ENCODE measurements around the gene SRC. TPM values are rescaled to one million over a fixed set of nuclear protein-coding genes. Genes with fewer than 3 reads are reported as not detected.
"Not testable (repeated sequence)": the region's sequence is repeated elsewhere in the genome, so short reads cannot be mapped to it uniquely, and the experiment has no call there.

The SRC gene
- polyA plus RNA-seq, 1 donor = 16.6 TPM

- no peak for DNase-seq (ENCODE audit: low read depth)
Observed at GRCh38 chr20:37336369-37337207, 9.4 kb upstream of the SRC start.

GRCh38 chr20:37337208-37337991, 8.5 kb upstream of the SRC start:
- DNase-seq (ENCODE audit: low read depth) = no peak

GRCh38 chr20:37338380-37338779, 7.6 kb upstream of the SRC start:
- not testable (repeated sequence) for DNase-seq (ENCODE audit: low read depth)

DNA sequence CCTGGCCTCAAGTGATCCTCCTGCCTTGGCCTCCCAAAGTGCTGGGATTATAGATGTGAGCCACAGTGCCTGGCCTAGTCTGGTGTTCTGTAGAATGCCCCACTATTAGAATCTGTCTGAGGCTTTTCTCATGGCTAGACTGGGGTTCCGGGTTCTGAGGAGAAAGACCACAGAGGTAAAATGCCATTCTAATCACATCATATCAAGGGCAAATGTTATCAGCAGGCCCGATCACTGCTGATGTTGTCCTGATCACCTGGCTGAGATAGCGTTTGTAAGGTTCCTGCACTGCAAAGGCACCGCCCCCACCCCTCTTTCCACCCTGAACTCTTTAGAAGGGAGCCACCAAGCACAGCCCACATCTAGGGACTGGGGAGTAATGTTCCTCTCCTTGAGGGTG, 6.7 kb upstream of the SRC start:
- DNase-seq (ENCODE audit: low read depth) = no peak

DNA sequence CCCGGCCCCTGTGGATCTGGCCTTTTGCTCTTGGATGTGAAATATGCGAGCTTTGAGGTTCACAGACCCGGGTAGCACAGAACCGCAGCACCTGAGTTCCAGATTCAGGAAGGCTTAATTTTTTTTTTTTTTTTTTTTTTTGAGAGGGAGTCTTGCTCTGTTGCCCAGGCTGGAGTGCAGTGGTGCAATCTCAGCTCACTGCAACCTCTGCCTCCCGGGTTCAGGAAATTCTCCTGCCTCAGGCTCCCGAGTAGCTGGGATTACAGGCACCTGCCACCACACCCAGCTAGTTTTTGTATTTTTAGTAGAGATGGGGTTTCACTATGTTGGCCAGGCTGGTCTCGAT, 6.2 kb upstream of the SRC start:
- not testable (repeated sequence) for DNase-seq (ENCODE audit: low read depth)

DNA sequence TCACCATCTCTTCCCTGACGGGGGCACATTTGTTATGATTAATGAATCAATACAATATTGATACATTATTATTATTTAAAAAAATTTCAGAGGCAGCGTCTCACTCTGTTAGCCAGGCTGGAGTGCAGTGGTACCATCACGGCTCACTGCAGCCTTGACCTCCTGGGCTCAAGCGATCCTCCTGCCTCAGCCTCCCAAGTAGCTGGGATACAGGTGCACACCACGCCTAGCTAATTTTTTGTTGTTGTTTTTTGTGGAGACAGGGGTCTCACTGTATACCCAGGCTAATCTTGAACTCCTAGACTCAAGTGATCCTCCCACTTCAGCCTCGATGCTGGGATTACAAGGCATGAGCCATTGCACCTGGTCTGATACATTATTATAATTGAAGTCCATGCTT, 4.9 kb upstream of the SRC start:
- DNase-seq (ENCODE audit: low read depth) = no peak

- no peak for DNase-seq (ENCODE audit: low read depth)
Observed at GRCh38 chr20:37341632-37342031, 4.3 kb upstream of the SRC start.

DNA sequence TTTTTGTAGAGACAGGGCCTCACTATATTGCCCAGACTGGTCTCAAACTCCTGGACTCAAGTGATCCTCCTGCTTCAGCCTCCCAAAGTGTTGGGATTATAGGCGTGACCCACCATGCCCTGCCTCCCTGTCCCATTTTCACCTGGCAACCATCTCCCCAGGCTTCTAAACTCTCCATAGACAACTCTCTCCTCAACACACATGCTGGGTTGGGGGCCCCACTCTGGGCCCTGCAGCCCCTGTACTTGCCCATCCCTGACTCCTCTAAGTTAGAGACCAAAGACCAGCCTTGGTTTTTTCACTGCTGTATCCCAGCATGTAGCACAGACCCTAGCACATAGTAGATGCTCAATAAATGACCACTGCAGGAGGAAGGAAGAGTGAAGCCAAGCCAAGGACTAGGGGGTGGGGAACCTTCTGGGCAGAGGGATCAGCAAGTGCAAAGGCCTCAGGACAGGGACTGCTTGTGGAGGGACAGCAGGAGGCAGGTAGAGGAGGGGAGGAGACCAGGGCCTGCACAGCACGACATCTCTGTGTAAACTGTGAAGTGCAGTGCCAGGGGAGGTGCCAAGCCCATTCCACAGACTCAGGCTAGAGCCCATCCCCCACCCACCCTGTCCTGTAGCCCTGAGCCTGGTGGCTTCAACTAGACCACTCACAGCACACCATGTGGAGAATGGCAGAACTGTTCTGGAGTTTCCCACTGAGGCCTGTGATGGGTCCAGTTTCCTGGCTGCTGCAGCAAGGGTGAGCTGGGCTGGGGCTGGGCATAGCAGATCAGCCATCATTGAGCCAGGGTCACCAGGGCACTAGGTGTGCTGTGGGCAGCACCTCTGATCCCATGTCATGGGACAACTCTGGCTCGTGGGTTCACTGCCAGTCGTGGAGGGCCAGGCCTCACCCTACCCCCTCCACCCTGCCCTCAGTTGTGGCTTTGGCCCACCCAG, 3.4 kb upstream of the SRC start:
- no peak for DNase-seq (ENCODE audit: low read depth)

GRCh38 chr20:37343212-37343993, 2.5 kb upstream of the SRC start:
- no peak for DNase-seq (ENCODE audit: low read depth)

GRCh38 chr20:37343994-37344355, 2.0 kb upstream of the SRC start:
- DNase-seq (ENCODE audit: low read depth) = no peak

GRCh38 chr20:37344506-37345338, 1.2 kb upstream of the SRC start:
- no peak for DNase-seq (ENCODE audit: low read depth)

DNA sequence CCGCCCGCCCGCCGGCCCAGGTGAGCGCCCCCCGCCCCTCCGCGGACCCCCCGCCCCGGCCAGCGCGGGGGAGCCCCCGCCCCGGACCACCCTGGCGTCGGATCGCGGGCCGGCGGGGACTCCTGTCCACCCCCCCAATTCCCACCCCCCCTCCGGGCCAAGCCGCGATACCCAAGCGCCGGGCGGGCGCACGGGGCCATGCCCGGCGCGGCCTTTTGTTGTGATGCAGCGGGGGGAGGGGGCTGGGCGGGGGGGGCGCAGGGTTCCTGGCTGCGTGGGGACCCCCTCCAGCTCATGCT, 245 bp downstream of the SRC start:
- no peak for DNase-seq (ENCODE audit: low read depth)

GRCh38 chr20:37346535-37347346, 801 bp downstream of the SRC start:
- no peak for DNase-seq (ENCODE audit: low read depth)

GRCh38 chr20:37347347-37347823, 1.4 kb downstream of the SRC start:
- no peak for DNase-seq (ENCODE audit: low read depth)

GRCh38 chr20:37347891-37348791, 2.2 kb downstream of the SRC start:
- no peak for DNase-seq (ENCODE audit: low read depth)

GRCh38 chr20:37348792-37349516, 3.0 kb downstream of the SRC start:
- DNase-seq (ENCODE audit: low read depth) = no peak
